Measurements from ENCODE around the gene PET117.
"Not testable (repeated sequence)": the region's sequence is repeated elsewhere in the genome, so short reads cannot be mapped to it uniquely, and the experiment has no call there.

- TF ChIP-seq EP300 (IDR thresholded peaks at IDR 0.05): not testable (repeated sequence)
- TF ChIP-seq, protein P1, sequence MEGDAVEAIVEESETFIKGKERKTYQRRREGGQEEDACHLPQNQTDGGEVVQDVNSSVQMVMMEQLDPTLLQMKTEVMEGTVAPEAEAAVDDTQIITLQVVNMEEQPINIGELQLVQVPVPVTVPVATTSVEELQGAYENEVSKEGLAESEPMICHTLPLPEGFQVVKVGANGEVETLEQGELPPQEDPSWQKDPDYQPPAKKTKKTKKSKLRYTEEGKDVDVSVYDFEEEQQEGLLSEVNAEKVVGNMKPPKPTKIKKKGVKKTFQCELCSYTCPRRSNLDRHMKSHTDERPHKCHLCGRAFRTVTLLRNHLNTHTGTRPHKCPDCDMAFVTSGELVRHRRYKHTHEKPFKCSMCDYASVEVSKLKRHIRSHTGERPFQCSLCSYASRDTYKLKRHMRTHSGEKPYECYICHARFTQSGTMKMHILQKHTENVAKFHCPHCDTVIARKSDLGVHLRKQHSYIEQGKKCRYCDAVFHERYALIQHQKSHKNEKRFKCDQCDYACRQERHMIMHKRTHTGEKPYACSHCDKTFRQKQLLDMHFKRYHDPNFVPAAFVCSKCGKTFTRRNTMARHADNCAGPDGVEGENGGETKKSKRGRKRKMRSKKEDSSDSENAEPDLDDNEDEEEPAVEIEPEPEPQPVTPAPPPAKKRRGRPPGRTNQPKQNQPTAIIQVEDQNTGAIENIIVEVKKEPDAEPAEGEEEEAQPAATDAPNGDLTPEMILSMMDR (IDR thresholded peaks at IDR 0.05): not testable (repeated sequence)
These were observed 48.8 kb upstream of the PET117 start for GRCh38 chr20:18088841-18089240.
